ENCODE measurements around the gene PAOX.
A peak's percentile ranks its signal among the peaks of the same experiment; 100 is the strongest.

PAOX gene

GRCh38 chr10:133350283-133350949 lies 28.6 kb upstream of the PAOX start:
- DNase-seq: no peak

- no peak for DNase-seq
These were observed 28.1 kb upstream of the PAOX start for GRCh38 chr10:133350950-133351329.

GRCh38 chr10:133351408-133352318 lies 27.4 kb upstream of the PAOX start:
- DNase-seq: no peak

- no peak for DNase-seq
These were observed 25.7 kb upstream of the PAOX start for GRCh38 chr10:133353202-133353959.

GRCh38 chr10:133353988-133354605 lies 25.0 kb upstream of the PAOX start:
- no peak for DNase-seq

GRCh38 chr10:133354672-133355240 lies 24.3 kb upstream of the PAOX start:
- no peak for DNase-seq

GRCh38 chr10:133355266-133355665 lies 23.8 kb upstream of the PAOX start:
- DNase-seq: no peak

- no peak for DNase-seq
These were observed 23.1 kb upstream of the PAOX start for GRCh38 chr10:133355991-133356390.

GRCh38 chr10:133356549-133357284 lies 22.3 kb upstream of the PAOX start:
- DNase-seq: no peak

- DNase-seq: peak; percentile 88
These were observed 21.5 kb upstream of the PAOX start, which contains the start of gene FUOM for GRCh38 chr10:133357285-133358161. FUOM (minus strand) TSS chr10:133358019; CDS start chr10:133358007, 12 bp downstream.

GRCh38 chr10:133358162-133358924 lies 20.7 kb upstream of the PAOX start:
- DNase-seq: no peak

- DNase-seq: no peak
These were observed 20.1 kb upstream of the PAOX start for GRCh38 chr10:133358925-133359310.

GRCh38 chr10:133359554-133359971 lies 19.5 kb upstream of the PAOX start:
- DNase-seq: no peak

GRCh38 chr10:133359972-133360610 lies 19.0 kb upstream of the PAOX start:
- no peak for DNase-seq

- DNase-seq: no peak
These were observed 17.8 kb upstream of the PAOX start for GRCh38 chr10:133361227-133361626.

GRCh38 chr10:133361773-133362441 lies 17.2 kb upstream of the PAOX start:
- DNase-seq: no peak

- DNase-seq: no peak
These were observed 16.2 kb upstream of the PAOX start for GRCh38 chr10:133362846-133363245.

- no peak for DNase-seq
These were observed 14.2 kb upstream of the PAOX start for GRCh38 chr10:133364645-133365431.

All from activated CD8-positive, alpha-beta memory T cell treated with anti-CD3 and anti-CD28 coated beads, Interleukin-2, amount 50 U/mL, for 48 hours (primary cell).